ENCODE measurements around the gene GATAD2B. TPM values are rescaled to one million over a fixed set of nuclear protein-coding genes. Genes with fewer than 3 reads are reported as not detected.
"Not testable (repeated sequence)": the region's sequence is repeated elsewhere in the genome, so short reads cannot be mapped to it uniquely, and the experiment has no call there.

The GATAD2B gene
- total RNA-seq, 1 experiment from 2014 or later = 9.5 TPM

GRCh38 chr1:153779781-153780541 lies 142.8 kb downstream of the GATAD2B start:
- no peak for DNase-seq (ENCODE audit: low read depth)

GRCh38 chr1:153778824-153779519 lies 143.8 kb downstream of the GATAD2B start:
- DNase-seq (ENCODE audit: low read depth) = no peak

DNA sequence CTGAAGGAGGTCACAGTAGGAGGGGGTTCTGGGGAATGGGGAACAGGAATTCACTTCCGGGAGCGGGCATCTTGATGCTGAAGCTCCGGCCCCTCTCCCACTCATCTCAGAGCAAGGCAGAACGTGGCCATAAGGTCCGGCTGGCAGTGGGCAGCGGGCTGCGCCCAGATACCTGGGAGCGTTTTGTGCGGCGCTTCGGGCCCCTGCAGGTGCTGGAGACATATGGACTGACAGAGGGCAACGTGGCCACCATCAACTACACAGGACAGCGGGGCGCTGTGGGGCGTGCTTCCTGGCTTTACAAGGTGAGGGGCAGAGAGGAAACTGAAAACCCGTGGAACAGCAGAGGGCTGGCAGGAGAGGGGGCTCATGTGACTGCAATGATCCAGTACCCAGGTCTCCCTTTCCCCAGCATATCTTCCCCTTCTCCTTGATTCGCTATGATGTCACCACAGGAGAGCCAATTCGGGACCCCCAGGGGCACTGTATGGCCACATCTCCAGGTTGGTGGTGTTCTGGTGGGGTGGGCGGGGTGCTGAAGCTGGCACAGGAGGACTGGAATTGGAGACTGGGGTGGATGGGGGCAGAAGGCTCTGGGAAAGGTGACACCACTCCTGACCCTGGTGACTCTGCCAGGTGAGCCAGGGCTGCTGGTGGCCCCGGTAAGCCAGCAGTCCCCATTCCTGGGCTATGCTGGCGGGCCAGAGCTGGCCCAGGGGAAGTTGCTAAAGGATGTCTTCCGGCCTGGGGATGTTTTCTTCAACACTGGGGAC lies 144.5 kb downstream of the GATAD2B start:
- no peak for DNase-seq (ENCODE audit: low read depth)

DNA sequence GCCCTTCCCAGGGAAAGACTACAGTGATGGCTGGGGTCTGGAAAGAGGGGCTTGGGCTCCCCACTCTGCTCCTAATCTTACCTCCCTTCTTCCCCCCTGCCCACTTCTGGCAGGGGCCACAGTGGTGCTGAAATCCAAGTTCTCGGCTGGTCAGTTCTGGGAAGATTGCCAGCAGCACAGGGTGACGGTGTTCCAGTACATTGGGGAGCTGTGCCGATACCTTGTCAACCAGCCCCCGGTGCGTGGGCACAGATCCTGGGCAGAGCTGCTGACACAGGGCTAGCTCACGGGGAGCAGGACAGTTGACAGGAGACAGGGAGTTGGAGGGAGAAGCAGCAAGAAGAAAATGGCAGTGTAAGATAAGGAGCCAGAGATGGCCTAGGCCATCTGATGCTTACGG lies 145.1 kb downstream of the GATAD2B start:
- no peak for DNase-seq (ENCODE audit: low read depth)

DNA sequence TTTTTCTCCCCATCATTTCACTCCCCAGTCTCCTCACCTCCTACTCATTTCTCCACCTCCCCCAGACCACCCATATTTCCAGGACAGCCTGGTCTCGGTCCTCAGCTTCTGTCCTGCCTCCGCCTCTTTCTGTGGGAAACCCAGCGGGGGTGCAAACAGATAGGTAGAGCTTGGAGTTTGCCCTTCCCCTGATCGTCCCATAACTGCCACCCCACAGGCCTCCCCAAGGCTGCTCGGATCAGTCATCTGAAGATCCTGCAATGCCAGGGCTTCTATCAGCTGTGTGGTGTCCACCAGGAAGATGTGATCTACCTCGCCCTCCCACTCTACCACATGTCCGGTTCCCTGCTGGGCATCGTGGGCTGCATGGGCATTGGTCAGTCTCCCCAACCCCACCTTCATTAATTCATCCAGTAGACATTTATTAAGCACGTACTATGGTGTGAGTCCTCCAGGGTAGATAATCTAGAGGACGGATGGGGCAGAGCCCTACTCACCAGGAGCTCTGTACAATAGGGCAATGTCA lies 145.9 kb downstream of the GATAD2B start:
- no peak for DNase-seq (ENCODE audit: low read depth)

- no peak for DNase-seq (ENCODE audit: low read depth)
Observed at GRCh38 chr1:153776352-153776751, 146.4 kb downstream of the GATAD2B start.

DNA sequence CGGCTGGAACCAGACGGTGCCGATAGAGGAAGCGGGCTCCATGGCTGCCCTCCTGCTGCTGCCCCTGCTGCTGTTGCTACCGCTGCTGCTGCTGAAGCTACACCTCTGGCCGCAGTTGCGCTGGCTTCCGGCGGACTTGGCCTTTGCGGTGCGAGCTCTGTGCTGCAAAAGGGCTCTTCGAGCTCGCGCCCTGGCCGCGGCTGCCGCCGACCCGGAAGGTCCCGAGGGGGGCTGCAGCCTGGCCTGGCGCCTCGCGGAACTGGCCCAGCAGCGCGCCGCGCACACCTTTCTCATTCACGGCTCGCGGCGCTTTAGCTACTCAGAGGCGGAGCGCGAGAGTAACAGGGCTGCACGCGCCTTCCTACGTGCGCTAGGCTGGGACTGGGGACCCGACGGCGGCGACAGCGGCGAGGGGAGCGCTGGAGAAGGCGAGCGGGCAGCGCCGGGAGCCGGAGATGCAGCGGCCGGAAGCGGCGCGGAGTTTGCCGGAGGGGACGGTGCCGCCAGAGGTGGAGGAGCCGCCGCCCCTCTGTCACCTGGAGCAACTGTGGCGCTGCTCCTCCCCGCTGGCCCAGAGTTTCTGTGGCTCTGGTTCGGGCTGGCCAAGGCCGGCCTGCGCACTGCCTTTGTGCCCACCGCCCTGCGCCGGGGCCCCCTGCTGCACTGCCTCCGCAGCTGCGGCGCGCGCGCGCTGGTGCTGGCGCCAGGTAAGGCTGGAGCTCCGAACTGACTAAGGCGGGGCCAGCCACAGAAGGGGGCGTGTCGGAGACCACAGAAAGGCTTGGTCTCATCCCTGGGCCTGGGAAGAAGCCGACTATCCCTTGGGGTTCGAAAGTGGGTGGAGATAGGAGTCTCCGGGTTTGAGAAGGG lies 147.1 kb downstream of the GATAD2B start:
- no peak for DNase-seq (ENCODE audit: low read depth)

GRCh38 chr1:153774780-153775457 lies 147.9 kb downstream of the GATAD2B start, which contains the start of gene SLC27A3:
SLC27A3 (plus strand) TSS chr1:153775407; CDS start chr1:153775498, 91 bp downstream.
- DNase-seq (ENCODE audit: low read depth) = no peak

GRCh38 chr1:153774026-153774595 lies 148.7 kb downstream of the GATAD2B start:
- DNase-seq (ENCODE audit: low read depth) = no peak

- DNase-seq (ENCODE audit: low read depth) = no peak
Observed at GRCh38 chr1:153773096-153773921, 149.5 kb downstream of the GATAD2B start.

DNA sequence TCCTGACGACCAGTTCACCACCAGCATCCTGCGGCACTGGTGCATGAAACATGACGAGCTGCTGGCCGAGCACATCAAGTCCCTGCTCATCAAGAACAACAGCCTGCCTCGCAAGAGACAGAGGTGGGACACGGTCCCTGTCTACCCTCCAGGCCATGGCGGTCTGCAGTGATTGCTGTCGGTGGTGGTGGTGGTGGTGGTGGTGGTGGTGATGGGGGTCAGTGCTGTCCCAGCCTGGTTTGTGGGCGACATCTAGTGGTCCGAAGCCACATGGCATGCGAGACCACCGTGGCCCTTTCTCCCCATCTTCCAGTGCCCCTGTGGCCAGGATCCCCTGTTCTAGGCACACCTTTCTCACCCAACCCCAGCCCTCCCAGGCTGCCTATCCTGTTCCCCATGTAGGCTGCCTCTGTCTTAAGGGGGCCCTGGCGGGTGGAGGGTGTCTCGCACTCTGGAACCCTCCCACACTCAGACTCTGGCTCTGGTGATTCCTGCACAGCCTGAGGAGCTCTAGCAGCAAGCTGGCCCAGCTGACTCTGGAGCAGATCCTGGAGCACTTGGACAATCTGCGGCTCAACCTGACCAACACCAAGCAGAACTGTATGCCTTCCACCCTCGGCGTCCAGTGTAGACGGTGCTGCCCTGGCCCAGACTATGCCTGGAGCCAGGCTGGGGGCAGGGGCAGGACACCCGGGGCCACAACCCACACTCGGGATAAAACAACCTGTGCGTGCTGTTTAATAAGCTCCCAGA lies 150.8 kb downstream of the GATAD2B start:
- no peak for DNase-seq (ENCODE audit: low read depth)

- no peak for DNase-seq (ENCODE audit: low read depth)
Observed at GRCh38 chr1:153771261-153771660, 151.5 kb downstream of the GATAD2B start.

- no peak for DNase-seq (ENCODE audit: low read depth)
Observed at GRCh38 chr1:153770797-153771196, 152.0 kb downstream of the GATAD2B start.

- no peak for DNase-seq (ENCODE audit: low read depth)
Observed at GRCh38 chr1:153769221-153769620, 153.6 kb downstream of the GATAD2B start.

GRCh38 chr1:153768316-153769181 lies 154.2 kb downstream of the GATAD2B start:
- no peak for DNase-seq (ENCODE audit: low read depth)

DNA sequence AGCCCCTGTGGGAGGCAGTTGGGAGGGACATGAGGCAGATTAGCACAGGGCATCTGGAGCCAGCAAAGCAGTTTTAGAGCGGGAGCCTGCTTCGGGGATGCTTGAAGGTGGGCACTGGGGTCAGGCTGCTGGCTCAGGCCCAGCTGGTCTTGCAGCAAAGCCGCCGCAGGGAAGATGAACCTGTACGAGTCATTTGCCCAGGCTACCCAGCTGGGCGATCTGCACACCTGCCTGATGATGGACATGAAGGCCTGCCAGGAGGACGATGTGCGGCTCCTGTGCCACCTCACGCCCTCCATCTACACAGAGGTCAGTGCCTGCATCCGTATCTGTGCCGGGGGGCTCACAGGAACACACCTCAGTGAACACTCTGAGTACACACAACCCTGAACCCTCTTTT lies 155.3 kb downstream of the GATAD2B start:
- no peak for DNase-seq (ENCODE audit: low read depth)

DNA sequence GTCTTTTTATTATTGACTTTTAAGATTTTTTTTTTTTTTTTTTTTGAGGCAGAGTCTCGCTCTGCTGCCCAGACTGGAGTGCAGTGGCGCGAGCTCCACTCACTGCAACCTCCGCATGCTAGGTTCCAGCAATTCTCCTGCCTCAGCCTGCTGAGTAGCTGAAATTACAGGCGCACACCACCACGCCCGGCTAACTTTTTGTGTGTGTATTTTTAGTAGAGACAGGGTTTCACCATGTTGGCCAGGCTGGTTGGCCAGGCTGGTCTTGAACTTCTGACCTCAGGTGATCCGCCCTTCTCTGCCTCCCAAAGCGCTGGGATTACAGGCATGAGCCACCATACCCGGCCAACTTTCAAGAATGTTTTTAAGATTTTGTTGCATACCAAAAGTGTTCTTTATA lies 156.1 kb downstream of the GATAD2B start:
- not testable (repeated sequence) for DNase-seq (ENCODE audit: low read depth)

All from HT1080 (cell line).